Transverse colon (tissue), 3 donors: ENCODE measurements around the gene PRKCA.

ENCODE experiments used
- CTCF ChIP-seq, 5 experiments: fragments of 200-600 bp in 3 of 5; fragments of 450-650 bp in 2 of 5; sonication (generic) in 3 of 5; IDR thresholded peaks; 1 replicate in 2 of 5; 2 replicates in 3 of 5; pipeline ENCODE4 v1.5.1; 2016 to 2017; ENCODE audit warnings: antibody characterized with exemption in 5 of 5, inconsistent platforms in 3 of 5, mild to moderate bottlenecking in 2 of 5, moderate library complexity in 1 of 5
- EP300 ChIP-seq: sonication (generic); formaldehyde crosslinking; IDR thresholded peaks from one replicate; pipeline ENCODE4 v1.6.1; 2017; ENCODE audit warnings: antibody characterized with exemption, low read depth
- POLR2A ChIP-seq: fragments of 450-650 bp; IDR thresholded peaks from one replicate; pipeline ENCODE4 v1.6.1; 2016; ENCODE audit warnings: antibody characterized with exemption, mild to moderate bottlenecking, moderate library complexity

GRCh38 chr17:66726371-66726770 is 424.0 kb downstream of the PRKCA start:
- TF ChIP-seq CTCF (IDR thresholded peaks at IDR 0.05) (no peak), EP300 (no peak), POLR2A (no peak)
